Measurements from ENCODE around the gene ARHGDIB. TPM values are rescaled to one million over a fixed set of nuclear protein-coding genes. Genes with fewer than 3 reads are reported as not detected.

The ARHGDIB gene
- total RNA-seq, 2 experiments from 2014 or later, result 1,212 to 1,244 TPM

- peaks cover 52% of the 10 kb centered on the region for H3K4me1 Mint-ChIP-seq
- no peak overlapping the region for H3K4me3 Mint-ChIP-seq
- no peaks in the 10 kb centered on the region for H3K27me3 Mint-ChIP-seq
- POLR2A ChIA-PET, result interaction anchor here (1.7 kb wide), 1 partner anchor 15 kb away, joined by 8 read pairs; the partner anchor contains the start of gene ARHGDIB
- H3K36me3 Mint-ChIP-seq, result peaks cover 8% of the 10 kb centered on the region
- no peaks in the 10 kb centered on the region for H3K9me3 Mint-ChIP-seq
- DNase-seq, result no peak
- no peak overlapping the region for H3K27ac Mint-ChIP-seq
- ATAC-seq (ENCODE audit: low read depth), result no peak
Measured at GRCh38 chr12:14976658-14977057, 15.3 kb upstream of the ARHGDIB start.

- peaks cover 41% of the 10 kb centered on the region for H3K4me1 Mint-ChIP-seq
- no peak overlapping the region for H3K27ac Mint-ChIP-seq
- H3K4me3 Mint-ChIP-seq, result no peak overlapping the region
- DNase-seq (no peak), ATAC-seq (ENCODE audit: low read depth) (no peak)
- H3K9me3 Mint-ChIP-seq, result no peaks in the 10 kb centered on the region
- no peaks in the 10 kb centered on the region for H3K27me3 Mint-ChIP-seq
- POLR2A ChIA-PET, result interaction anchor here (1.2 kb wide), 1 partner anchor 204 kb away, joined by 4 read pairs; a partner anchor contains a TSS
- H3K36me3 Mint-ChIP-seq, result peaks cover 3% of the 10 kb centered on the region
Measured at GRCh38 chr12:14975457-14975856, 14.1 kb upstream of the ARHGDIB start.

GRCh38 chr12:14974633-14975032 is 13.2 kb upstream of the ARHGDIB start:
- peaks cover 35% of the 10 kb centered on the region for H3K4me1 Mint-ChIP-seq
- no peak overlapping the region for H3K27ac Mint-ChIP-seq
- H3K9me3 Mint-ChIP-seq, result no peaks in the 10 kb centered on the region
- no peaks in the 10 kb centered on the region for H3K27me3 Mint-ChIP-seq
- no peak for ATAC-seq (ENCODE audit: low read depth)
- no peak for DNase-seq
- H3K36me3 Mint-ChIP-seq, result peaks cover 6% of the 10 kb centered on the region
- no peak overlapping the region for H3K4me3 Mint-ChIP-seq
- POLR2A ChIA-PET, result interaction anchor here (1.2 kb wide), 1 partner anchor 203 kb away, joined by 4 read pairs; a partner anchor contains a TSS

- no peak within 1 kb of the TSS for H3K4me3 Mint-ChIP-seq
- POLR2A ChIA-PET, result no interaction called here
- H3K9me3 Mint-ChIP-seq, result no peaks in the 10 kb centered on the region
- H3K36me3 Mint-ChIP-seq, result peaks cover 5% of the 10 kb centered on the region
- no peaks in the 10 kb centered on the region for H3K27me3 Mint-ChIP-seq
- DNase-seq, result no peak
- ATAC-seq (ENCODE audit: low read depth), result no peak
- H3K27ac Mint-ChIP-seq, result peak within 1 kb of the TSS; percentile 34
- peaks cover 19% of the 10 kb centered on the region for H3K4me1 Mint-ChIP-seq
Measured at GRCh38 chr12:14972816-14973215, 11.4 kb upstream of the ARHGDIB start, which contains the start of gene PDE6H. PDE6H (plus strand) TSS chr12:14973042; CDS start chr12:14978013, 4,971 bp downstream.

- DNase-seq, result no peak
- Mint-ChIP-seq H3K4me1 (peaks cover 19% of the 10 kb centered on the region), H3K27me3 (no peaks in the 10 kb centered on the region), H3K9me3 (no peaks in the 10 kb centered on the region), H3K36me3 (peaks cover 5% of the 10 kb centered on the region), H3K4me3 (no peak overlapping the region), H3K27ac (no peak overlapping the region)
- no peak for ATAC-seq (ENCODE audit: low read depth)
- POLR2A ChIA-PET, result no interaction called here
Measured at GRCh38 chr12:14970473-14970872, 9.1 kb upstream of the ARHGDIB start.

GRCh38 chr12:14968478-14968877 is 7.1 kb upstream of the ARHGDIB start:
- Mint-ChIP-seq H3K9me3 (no peaks in the 10 kb centered on the region), H3K4me1 (peaks cover 30% of the 10 kb centered on the region), H3K27ac (no peak overlapping the region), H3K36me3 (peaks cover 5% of the 10 kb centered on the region), H3K4me3 (no peak overlapping the region), H3K27me3 (no peaks in the 10 kb centered on the region)
- DNase-seq (no peak), ATAC-seq (ENCODE audit: low read depth) (no peak)
- POLR2A ChIA-PET, result no interaction called here

GRCh38 chr12:14965221-14965620 is 3.8 kb upstream of the ARHGDIB start:
- H3K36me3 Mint-ChIP-seq, result peaks cover 8% of the 10 kb centered on the region
- H3K27ac Mint-ChIP-seq, result peak overlapping the region; percentile 14
- POLR2A ChIA-PET, result interaction anchor here (1.0 kb wide), 1 partner anchor 195 kb away, joined by 4 read pairs; no protein-coding TSS in a partner anchor
- ATAC-seq (ENCODE audit: low read depth) (no peak), DNase-seq (no peak)
- peaks cover 22% of the 10 kb centered on the region for H3K4me1 Mint-ChIP-seq
- H3K4me3 Mint-ChIP-seq, result no peak overlapping the region
- no peaks in the 10 kb centered on the region for H3K9me3 Mint-ChIP-seq
- H3K27me3 Mint-ChIP-seq, result no peaks in the 10 kb centered on the region

GRCh38 chr12:14964406-14964805 is 3.0 kb upstream of the ARHGDIB start:
- Mint-ChIP-seq H3K4me3 (no peak overlapping the region), H3K27ac (peak overlapping the region; percentile 94), H3K27me3 (no peaks in the 10 kb centered on the region), H3K36me3 (peaks cover 12% of the 10 kb centered on the region), H3K4me1 (peaks cover 25% of the 10 kb centered on the region), H3K9me3 (no peaks in the 10 kb centered on the region)
- ATAC-seq (ENCODE audit: low read depth), result no peak
- POLR2A ChIA-PET, result interaction anchor here (1.0 kb wide), 1 partner anchor 194 kb away, joined by 4 read pairs; no protein-coding TSS in a partner anchor
- DNase-seq, result no peak

- Mint-ChIP-seq H3K4me3 (peak overlapping the region; percentile 73), H3K36me3 (peaks cover 21% of the 10 kb centered on the region), H3K9me3 (no peaks in the 10 kb centered on the region), H3K27ac (peak overlapping the region; percentile 94), H3K4me1 (peaks cover 30% of the 10 kb centered on the region), H3K27me3 (no peaks in the 10 kb centered on the region)
- POLR2A ChIA-PET, result interaction anchor here (8.2 kb wide), 1 partner anchor 191 kb away, joined by 186 read pairs; a partner anchor contains a TSS
- DNase-seq (no peak), ATAC-seq (ENCODE audit: low read depth) (no peak)
Measured at GRCh38 chr12:14963520-14963919, 2.1 kb upstream of the ARHGDIB start.

GRCh38 chr12:14962797-14963196 is 1.4 kb upstream of the ARHGDIB start:
- POLR2A ChIA-PET, result interaction anchor here (0.6 to 8.2 kb wide), 7 partner anchors 10 to 586 kb away, joined by 4 to 186 read pairs (median 14); a partner anchor contains a TSS
- DNase-seq (no peak), ATAC-seq (ENCODE audit: low read depth) (no peak)
- no peaks in the 10 kb centered on the region for H3K9me3 Mint-ChIP-seq
- peaks cover 33% of the 10 kb centered on the region for H3K4me1 Mint-ChIP-seq
- H3K27ac Mint-ChIP-seq, result peak overlapping the region; percentile 99
- H3K36me3 Mint-ChIP-seq, result peaks cover 27% of the 10 kb centered on the region
- H3K27me3 Mint-ChIP-seq, result no peaks in the 10 kb centered on the region
- H3K4me3 Mint-ChIP-seq, result peak overlapping the region; percentile 98

- ATAC-seq (ENCODE audit: low read depth), result no peak
- DNase-seq, result no peak
- no peaks in the 10 kb centered on the region for H3K9me3 Mint-ChIP-seq
- no peaks in the 10 kb centered on the region for H3K27me3 Mint-ChIP-seq
- POLR2A ChIA-PET, result interaction anchor here (0.6 to 8.2 kb wide), 12 partner anchors 9 to 585 kb away, joined by 3 to 186 read pairs (median 8); a partner anchor contains a TSS
- peak overlapping the region; percentile 98 for H3K4me3 Mint-ChIP-seq
- H3K36me3 Mint-ChIP-seq, result peaks cover 30% of the 10 kb centered on the region
- peak overlapping the region; percentile 99 for H3K27ac Mint-ChIP-seq
- H3K4me1 Mint-ChIP-seq, result peaks cover 38% of the 10 kb centered on the region
Measured at GRCh38 chr12:14962153-14962539, 745 bp upstream of the ARHGDIB start.

GRCh38 chr12:14960548-14961465 is 594 bp downstream of the ARHGDIB start:
- H3K27me3 Mint-ChIP-seq, result no peaks in the 10 kb centered on the region
- H3K4me1 Mint-ChIP-seq, result peaks cover 46% of the 10 kb centered on the region
- ATAC-seq (ENCODE audit: low read depth) (peak; percentile 37), DNase-seq (peak; percentile 63)
- H3K4me3 Mint-ChIP-seq, result peak overlapping the region; percentile 98
- H3K36me3 Mint-ChIP-seq, result peaks cover 35% of the 10 kb centered on the region
- POLR2A ChIA-PET, result interaction anchor here (0.7 to 8.2 kb wide), 13 partner anchors 8 to 260 kb away, joined by 3 to 186 read pairs (median 8); partner anchors contain the start of gene RERG
- H3K27ac Mint-ChIP-seq, result peak overlapping the region; percentile 99
- H3K9me3 Mint-ChIP-seq, result no peaks in the 10 kb centered on the region

GRCh38 chr12:14959916-14960496 is 1.4 kb downstream of the ARHGDIB start:
- ATAC-seq (ENCODE audit: low read depth), result no peak
- H3K27me3 Mint-ChIP-seq, result no peaks in the 10 kb centered on the region
- POLR2A ChIA-PET, result interaction anchor here (1.3 to 8.2 kb wide), 4 partner anchors 12 to 594 kb away, joined by 3 to 186 read pairs (median 16); partner anchors contain the start of gene ATF7IP
- H3K27ac Mint-ChIP-seq, result peak overlapping the region; percentile 99
- H3K9me3 Mint-ChIP-seq, result no peaks in the 10 kb centered on the region
- peak overlapping the region; percentile 98 for H3K4me3 Mint-ChIP-seq
- H3K4me1 Mint-ChIP-seq, result peaks cover 42% of the 10 kb centered on the region
- peaks cover 35% of the 10 kb centered on the region for H3K36me3 Mint-ChIP-seq
- no peak for DNase-seq
